Stimulated activated CD4-positive, alpha-beta T cell treated with anti-CD3 and anti-CD28 coated beads, TNF-alpha, amount 100 ng/mL, for 48 hours (primary cell): Measurements from ENCODE around the gene PLIN4.

Experiments
- DNase-seq, 3 donors: peaks; one replicate each; pipeline ENCODE4 v3.0.0-alpha.2; 2020; ENCODE audit warnings: low read depth in 3 of 3

The PLIN4 gene

GRCh38 chr19:4492337-4493103 is 25.8 kb downstream of the PLIN4 start:
- no peak for DNase-seq

DNA sequence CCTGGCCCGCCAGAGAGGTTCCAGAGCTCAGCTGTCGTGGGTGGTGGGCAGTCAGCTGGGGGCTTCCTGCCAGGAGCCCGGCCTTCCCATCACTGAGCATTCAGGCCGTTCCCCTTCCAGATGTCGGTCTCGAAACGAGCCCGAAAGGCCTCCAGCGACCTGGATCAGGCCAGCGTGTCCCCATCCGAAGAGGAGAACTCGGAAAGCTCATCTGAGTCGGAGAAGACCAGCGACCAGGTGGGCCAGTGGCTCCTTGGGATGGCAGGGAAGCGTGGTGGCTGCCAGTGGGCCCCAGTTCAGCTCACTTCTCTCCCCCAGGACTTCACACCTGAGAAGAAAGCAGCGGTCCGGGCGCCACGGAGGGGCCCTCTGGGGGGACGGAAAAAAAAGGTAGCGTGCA is 26.8 kb downstream of the PLIN4 start:
- no peak for DNase-seq

- no peak for DNase-seq
Observed at GRCh38 chr19:4488496-4488895, 29.8 kb downstream of the PLIN4 start.

GRCh38 chr19:4487572-4487971 is 30.7 kb downstream of the PLIN4 start:
- no peak for DNase-seq

- DNase-seq, result no peak
Observed at GRCh38 chr19:4483385-4483784, 34.9 kb downstream of the PLIN4 start.

- DNase-seq, result no peak
Observed at GRCh38 chr19:4482721-4483364, 35.4 kb downstream of the PLIN4 start.

- DNase-seq, result no peak
Observed at GRCh38 chr19:4477034-4477801, 41.1 kb downstream of the PLIN4 start.

- DNase-seq, result no peak
Observed at GRCh38 chr19:4474514-4475022, 43.7 kb downstream of the PLIN4 start.

DNA sequence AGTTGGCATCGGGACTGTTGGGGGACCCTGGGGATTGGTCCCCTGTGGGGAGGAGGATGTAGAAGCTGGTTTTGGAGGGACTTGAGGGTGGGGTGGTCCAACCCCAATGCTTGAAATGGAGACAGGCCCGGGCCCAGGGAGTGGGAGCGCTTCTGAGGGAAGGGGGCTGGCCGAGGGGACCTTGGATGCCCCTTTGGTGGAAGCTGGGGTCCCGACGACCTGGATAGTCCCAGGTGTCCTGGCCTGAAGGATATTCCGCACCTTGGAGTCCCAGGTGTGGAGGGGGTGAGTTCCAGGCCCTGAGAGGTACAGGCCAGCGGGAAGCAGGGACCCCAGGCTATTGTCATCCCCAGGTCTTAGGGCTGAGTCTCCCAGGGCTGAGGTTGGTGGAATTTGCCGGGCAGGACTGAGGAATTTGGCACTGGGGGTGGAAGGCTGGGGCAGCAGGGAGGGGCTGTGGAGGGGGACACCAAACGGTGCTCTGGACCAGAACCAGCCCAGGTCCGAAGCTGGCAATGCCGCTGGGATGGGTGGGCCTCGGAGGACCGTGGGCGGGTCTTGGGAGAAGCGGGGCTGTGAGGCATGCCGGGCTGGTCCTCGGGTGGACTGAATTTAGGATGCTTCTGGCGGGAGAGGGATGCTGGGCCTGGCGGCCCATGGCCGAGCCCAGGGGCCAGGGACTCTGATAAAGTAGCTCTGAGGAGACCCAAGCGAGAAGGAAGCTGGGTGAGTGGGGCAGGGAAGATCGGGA is 44.3 kb downstream of the PLIN4 start:
- DNase-seq, result no peak

GRCh38 chr19:4473011-4473762 is 45.1 kb downstream of the PLIN4 start:
- no peak for DNase-seq

- no peak for DNase-seq
Observed at GRCh38 chr19:4472174-4472974, 45.9 kb downstream of the PLIN4 start, which contains the start of gene HDGFL2. Gene HDGFL2, plus strand, starts transcription at chr19:4472297. Its CDS starts 54 bp downstream, at chr19:4472351.

GRCh38 chr19:4471403-4472173 is 46.7 kb downstream of the PLIN4 start:
- peak; percentile 93 to 97 (median 96) for DNase-seq

DNA sequence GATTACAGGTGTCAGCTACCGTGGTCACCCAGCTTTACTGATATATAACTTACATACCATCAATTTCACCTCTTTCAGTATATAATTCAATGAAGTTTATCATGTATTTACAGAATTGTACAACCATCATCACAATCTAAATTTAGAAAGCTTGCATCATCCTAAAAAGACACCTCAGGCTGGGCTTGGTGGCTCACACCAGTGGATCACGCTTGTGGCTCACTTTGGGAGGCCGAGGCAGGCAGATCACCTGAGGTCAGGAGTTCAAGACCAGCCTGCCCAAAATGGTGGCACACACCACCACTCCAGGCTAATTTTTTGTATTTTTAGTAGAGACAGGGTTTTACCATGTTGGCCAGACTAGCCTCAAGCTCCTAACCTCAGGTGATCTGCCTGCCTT is 50.5 kb downstream of the PLIN4 start:
- no peak for DNase-seq

GRCh38 chr19:4464815-4465581 is 53.3 kb downstream of the PLIN4 start:
- no peak for DNase-seq

DNA sequence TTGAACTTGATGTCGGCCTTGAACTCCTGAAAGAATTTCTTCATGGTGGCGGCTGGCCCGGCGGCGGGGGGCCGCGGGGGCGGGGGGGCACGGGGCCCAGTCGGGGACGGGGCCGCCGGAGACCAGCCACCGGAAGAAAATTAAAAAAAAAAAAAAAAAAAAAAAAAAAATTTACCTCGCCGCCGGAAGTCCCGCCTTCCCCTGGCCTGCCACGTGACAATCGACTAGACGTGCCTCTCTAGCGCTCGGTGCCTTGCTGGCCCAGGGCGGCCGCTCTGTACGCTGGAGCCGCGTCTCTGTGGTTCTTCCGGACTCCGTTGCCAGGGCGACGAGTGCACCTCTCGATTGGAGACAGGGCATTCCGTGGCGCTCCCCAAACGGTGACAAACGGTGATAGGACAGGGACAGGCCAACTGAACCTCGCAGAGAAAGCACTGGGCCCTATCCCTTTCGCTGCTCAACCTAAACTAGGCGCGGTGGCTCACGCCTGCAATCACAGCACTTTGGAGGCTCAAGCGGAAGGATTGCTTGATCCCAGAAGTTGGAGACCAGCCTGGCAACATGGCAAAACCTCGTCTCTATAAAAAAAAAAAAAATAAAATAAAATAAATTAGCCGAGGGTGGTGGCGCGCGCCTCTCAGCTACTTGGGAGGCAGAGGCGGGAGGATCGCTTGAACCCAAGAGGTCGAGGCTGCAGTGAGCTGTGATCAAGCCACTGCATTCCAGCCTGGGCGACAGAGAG is 60.5 kb downstream of the PLIN4 start, which contains the start of gene UBXN6:
TSS of gene UBXN6 (minus strand) at position 141 of the 742 bp plus-strand sequence. CDS start at position 44, 97 bp downstream.
- peak; percentile 96 to 98 (median 97) for DNase-seq

GRCh38 chr19:4456843-4457653 is 61.2 kb downstream of the PLIN4 start:
- DNase-seq, result peak in 1 of 3 donors; percentile 48

GRCh38 chr19:4456476-4456842 is 61.8 kb downstream of the PLIN4 start:
- no peak for DNase-seq
